Activated gamma-delta T cell (primary cell): Measurements from ENCODE around the gene CAVIN3.

Source experiments
- DNase-seq: peaks from one replicate; lab custom pipeline; 2025; lab: John Stamatoyannopoulos, UW
- total RNA-seq, 2 donors: gene quantifications; one replicate each; lab custom pipeline; 2026; lab: John Stamatoyannopoulos, UW

Gene CAVIN3
- total RNA-seq: 0.26 to 2.1 reads per million in 2 donors

DNA sequence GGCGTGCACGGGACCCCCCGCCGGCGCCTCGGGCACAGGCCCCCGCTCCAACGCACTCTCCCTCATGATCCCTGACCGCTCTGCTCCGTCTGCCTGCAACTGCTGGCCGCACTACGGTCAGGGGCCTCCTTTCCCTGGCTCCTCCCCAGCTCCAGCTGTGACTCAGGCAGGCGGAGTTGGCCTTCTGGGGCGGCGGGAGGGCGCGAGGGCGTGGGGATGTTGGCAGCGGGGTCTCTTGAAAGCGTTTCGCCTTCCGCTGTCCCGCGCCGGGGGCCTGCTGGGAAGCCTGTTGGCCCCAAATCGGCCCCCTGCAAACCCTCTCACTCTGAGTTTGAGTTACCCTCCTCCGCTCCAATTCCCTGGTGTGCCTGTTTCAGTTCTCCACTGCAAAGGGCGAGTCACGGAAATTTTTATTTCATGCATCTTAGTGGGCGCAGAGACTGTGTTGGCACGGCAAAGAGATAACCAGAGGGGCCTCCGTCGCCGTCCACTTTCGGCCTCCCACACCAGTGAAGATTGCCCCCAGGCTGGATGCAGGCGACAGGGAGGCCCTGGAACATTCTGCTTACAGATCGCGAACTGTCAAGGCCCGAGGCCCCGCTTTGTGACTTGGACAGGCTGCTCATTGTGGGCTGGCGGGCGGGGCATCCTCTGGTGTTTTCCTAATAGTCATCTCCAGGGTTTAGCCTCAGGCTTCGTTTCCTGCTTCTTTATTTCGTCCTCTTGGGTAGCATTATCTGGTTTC is at the start of gene CAVIN3:
CAVIN3 (minus strand) TSS at position 91 of the 745 bp plus-strand sequence; CDS start at position 66, 25 bp downstream.
- DNase-seq: no peak

DNA sequence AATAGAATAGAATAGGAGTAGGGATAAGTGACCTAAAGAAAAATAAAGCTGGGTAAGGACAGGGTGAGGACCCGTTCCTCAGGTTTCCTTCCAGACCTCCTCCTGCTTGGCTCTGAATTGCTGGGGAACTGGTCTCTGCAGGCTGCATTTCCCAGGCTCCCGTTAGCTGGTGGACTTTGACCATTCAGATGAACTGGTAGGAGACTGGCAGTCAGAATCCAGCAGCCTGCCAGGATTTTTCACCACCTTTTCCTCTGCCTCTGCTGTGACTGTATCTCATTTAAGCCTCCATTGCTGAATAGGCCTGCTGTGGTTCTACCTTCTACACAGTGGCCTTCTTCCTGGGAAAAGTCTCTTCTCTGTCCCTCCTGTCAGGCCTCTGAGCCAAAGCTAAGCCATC is 45.4 kb upstream of the CAVIN3 start:
- DNase-seq: no peak

GRCh38 chr11:6362873-6363678 is 42.8 kb upstream of the CAVIN3 start:
- no peak for DNase-seq

DNA sequence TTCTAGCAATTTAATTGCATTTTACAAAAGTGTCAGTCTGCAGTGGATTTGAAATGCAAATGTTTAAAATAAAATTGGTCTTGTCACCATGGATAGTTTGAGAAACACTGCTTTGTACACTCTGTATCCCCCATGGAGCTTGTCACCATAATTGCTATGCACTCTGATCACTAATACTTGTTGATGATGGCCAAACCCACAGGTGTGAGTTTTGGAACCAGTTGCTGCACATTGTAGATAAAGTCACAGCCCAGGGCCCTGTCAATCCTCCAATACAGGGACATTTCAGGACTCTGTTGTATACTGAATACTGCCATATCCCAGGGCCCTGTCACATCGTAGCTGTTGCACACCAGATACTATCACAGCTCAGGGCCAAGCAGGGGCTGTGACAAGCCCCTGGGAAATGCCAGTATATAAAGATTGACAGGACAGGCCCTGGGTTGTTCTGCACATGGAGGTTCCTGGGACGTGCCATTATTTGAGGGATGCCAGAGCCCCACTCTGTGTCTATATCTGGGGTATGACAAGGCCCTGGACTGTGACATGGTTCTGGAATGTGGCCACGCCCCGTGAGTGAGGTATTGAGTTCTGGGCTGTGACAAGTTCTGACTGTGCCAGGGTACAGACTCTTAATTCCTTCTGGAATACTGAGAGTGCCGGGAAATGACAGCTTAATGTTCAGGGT is 42.0 kb upstream of the CAVIN3 start:
- DNase-seq: no peak

DNA sequence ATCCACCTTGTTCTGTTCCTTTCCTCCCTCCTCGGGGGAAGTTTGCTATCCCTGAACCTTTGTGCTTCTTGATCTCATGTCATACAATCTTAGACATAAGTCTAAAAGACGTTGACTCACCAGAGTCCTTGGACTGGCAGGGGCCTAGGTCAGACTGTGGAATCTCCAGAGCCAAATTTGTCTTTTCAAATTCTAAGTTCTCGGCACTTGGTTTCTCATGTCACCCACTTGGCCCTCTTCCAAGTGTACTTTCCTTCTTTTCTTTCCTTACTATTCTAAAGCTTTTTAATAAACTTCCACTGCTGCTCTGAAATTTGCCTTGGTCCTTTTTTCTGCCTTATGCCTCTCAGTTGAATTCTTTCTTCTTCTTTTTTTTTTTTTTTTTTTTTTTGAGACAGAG is 39.9 kb upstream of the CAVIN3 start:
- no peak for DNase-seq

GRCh38 chr11:6357222-6357621 is 36.9 kb upstream of the CAVIN3 start:
- DNase-seq: no peak

DNA sequence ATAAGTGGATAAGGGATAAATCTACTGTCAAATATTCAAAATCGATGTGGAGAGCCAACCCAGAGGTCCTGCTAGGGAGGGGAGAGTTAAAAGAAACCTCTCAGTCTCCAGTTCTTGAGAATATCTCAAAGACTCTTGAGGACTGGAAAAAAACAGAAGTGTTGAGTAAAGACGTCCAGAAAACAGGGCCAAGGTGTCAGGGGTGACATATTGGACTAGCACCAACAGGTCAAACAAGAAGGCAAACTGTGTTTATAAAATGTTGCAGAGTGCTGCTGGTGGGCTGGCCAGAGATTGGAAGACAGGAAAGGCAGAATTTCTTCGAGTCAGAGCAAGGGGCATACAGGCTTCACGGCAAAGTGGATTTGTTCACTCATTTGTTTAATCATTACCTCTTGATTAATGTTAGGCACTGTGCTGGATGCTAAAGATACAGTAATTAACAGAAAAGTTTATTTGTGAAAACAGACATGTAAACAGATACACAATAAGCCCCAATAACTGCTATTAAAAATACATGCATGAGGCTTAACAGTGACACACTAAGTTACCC is 36.3 kb upstream of the CAVIN3 start:
- no peak for DNase-seq

GRCh38 chr11:6354651-6355485 is 34.6 kb upstream of the CAVIN3 start:
- DNase-seq: no peak

GRCh38 chr11:6353367-6353987 is 33.2 kb upstream of the CAVIN3 start:
- no peak for DNase-seq

DNA sequence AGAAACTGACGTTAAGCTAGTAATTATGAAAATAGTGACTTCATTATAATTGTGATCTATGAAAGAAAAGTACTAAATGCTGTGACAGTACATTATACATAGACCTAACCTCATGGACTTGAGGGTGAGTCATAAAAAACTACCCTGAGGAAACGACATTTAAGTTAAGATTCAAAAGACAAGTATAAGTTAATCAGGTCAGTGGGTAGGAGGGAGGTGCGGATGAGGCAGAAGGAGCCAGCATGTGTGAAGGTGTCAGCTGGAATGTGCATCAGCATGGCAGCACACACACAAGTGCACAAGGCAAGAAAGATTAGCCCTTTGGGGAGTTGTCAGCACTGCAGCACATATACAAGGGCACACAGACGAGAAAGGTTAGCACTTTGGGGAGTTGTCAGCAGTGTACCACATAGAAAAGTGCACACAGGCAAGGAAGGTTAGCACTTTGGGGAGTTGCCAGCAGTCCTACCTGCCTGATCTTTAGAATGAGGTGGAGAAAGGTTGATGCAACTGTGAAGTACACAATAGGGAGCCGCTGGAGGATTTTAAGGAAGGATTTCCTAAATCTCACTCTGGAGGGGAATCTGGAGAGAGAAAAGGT is 31.6 kb upstream of the CAVIN3 start:
- DNase-seq: no peak

DNA sequence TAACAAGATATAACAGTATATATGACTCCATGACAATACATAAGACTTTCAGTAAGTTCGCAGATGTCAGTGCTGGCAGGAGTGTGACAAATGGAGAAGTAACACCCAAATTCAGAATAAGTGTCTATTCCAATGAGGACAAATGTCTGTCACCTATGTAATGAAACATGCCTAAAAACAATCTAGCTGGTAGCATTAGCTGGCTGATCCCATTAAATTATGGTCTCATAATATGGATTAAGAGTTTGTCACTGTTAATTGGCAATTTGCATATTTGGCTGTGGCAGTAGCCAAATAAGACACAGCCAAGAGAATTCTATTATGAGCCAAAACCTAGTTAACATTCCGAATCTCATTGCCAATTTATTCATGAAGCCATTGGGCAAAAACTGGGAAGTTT is 30.2 kb upstream of the CAVIN3 start:
- DNase-seq: no peak

DNA sequence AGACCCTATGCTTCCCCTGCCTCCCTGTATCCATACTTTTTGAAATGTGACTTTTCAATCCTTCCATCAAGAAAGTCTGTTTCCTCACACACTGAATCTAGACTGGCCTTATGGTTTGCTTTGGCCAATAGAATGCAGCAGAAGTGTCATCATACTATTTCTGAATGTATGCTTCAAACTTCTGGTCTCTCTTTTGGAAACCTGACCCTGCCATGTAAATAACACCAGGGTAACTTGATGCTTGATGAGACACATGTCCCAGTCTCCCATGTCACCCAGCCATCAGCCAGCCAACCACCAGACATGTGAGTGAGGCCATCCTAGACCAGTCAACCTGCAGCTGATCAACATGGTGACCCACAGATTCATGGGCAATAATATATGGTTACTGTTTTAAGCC is 29.7 kb upstream of the CAVIN3 start:
- DNase-seq: no peak

- no peak for DNase-seq
Measured at GRCh38 chr11:6345366-6345765, 25.1 kb upstream of the CAVIN3 start.

GRCh38 chr11:6336293-6336692 is 16.0 kb upstream of the CAVIN3 start:
- DNase-seq: no peak

GRCh38 chr11:6334806-6335205 is 14.5 kb upstream of the CAVIN3 start:
- no peak for DNase-seq

- no peak for DNase-seq
Measured at GRCh38 chr11:6333095-6333494, 12.8 kb upstream of the CAVIN3 start.

DNA sequence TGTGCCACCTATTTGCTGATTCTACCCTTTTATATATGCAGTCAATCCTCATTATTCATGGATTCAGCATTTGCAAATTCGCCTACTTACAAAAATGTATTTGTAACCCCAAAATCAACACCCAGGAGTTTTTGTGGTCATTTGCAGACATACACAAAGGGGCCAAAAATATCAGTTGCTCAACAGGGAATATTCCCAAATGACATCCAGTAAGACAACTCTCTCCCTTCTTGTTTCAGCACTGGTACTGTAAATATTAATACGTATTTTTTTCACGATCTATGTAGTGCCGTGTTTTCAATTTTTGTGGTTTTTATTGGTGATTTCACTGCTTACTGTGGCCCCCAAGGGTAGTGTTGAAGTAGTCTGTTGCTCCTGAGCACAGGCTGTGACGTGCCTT is 11.8 kb upstream of the CAVIN3 start:
- DNase-seq: no peak

- DNase-seq: no peak
Measured at GRCh38 chr11:6328321-6328720, 8.0 kb upstream of the CAVIN3 start.

DNA sequence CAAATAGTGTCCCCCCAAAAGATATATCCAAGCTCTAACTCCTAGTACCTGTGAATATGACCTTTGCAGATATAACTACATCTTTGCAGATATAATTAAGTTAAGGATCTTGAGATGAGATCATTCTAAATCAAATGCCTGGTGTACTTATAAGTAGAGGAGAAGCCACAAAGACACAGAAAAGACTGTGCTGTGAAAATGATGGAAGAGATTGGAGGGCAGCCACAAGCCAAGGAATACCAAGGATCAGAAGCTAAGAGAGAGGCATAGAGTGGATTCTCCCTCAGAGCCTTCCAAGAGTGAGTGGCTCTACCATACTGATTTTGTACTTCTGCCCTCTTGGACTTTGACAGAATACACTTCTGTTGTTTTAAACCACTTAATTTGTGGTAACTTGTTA is 7.5 kb upstream of the CAVIN3 start:
- no peak for DNase-seq

DNA sequence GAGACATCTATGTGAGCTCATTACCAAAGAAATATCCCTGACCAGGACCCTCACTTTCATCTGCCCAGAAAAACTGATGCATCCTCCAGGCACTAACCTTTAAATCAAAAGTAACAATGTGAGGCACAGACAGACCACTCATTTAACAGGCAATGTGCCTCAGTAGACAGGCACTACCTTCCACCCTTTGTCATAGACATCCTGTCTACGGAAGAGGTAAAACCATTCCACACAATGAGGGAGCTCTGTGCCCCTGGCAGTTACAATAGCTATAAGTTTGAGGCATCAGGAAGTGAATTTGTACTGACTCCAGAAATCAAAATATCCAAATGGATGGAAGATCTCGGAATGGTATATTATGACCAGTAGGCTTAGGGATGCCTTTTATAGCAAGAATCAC is 6.7 kb upstream of the CAVIN3 start:
- DNase-seq: no peak

- no peak for DNase-seq
Measured at GRCh38 chr11:6326303-6326702, 6.0 kb upstream of the CAVIN3 start.
